ENCODE results near the gene ZNF586.
A peak's percentile ranks its signal among the peaks of the same experiment; 100 is the strongest.
"Not testable (repeated sequence)": the region's sequence is repeated elsewhere in the genome, so short reads cannot be mapped to it uniquely, and the experiment has no call there.

The ZNF586 gene

DNA sequence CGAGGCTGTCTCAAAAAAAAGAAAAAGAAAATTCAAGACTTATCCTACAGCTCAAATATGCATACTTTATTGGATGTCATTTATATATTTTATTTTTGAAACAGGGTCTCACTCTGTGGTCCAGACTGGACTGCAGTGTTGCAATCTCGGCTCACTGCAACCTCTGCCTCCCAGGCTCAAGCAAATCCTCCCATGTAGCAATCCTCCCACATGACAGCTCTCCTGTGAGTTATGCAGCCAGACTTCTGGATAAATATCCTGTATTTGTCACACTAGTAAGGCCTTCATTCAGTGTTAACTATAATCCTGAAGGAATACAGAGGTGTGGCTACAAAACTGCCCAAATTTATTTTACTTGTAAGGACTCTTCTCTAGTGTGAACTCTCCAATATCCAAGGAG, 38.1 kb downstream of the ZNF586 start:
- DNase-seq (ENCODE audit: low spot score), result no peak
- CTCF ChIA-PET, result interaction anchor here (0.7 kb wide), 1 partner anchor 11 kb away, joined by 3 read pairs; no protein-coding TSS in a partner anchor
- 0 out of 2 replicates have a peak overlapping the region, but pooled peaks have one; percentile 1 for H3K27ac ChIP-seq
- TF ChIP-seq, protein P1, sequence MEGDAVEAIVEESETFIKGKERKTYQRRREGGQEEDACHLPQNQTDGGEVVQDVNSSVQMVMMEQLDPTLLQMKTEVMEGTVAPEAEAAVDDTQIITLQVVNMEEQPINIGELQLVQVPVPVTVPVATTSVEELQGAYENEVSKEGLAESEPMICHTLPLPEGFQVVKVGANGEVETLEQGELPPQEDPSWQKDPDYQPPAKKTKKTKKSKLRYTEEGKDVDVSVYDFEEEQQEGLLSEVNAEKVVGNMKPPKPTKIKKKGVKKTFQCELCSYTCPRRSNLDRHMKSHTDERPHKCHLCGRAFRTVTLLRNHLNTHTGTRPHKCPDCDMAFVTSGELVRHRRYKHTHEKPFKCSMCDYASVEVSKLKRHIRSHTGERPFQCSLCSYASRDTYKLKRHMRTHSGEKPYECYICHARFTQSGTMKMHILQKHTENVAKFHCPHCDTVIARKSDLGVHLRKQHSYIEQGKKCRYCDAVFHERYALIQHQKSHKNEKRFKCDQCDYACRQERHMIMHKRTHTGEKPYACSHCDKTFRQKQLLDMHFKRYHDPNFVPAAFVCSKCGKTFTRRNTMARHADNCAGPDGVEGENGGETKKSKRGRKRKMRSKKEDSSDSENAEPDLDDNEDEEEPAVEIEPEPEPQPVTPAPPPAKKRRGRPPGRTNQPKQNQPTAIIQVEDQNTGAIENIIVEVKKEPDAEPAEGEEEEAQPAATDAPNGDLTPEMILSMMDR (conservative IDR thresholded peaks at IDR 0.05; ENCODE audit: low read depth), result no peak
- POLR2A ChIA-PET (ENCODE audit: low non-redundant PET), result no interaction called here

DNA sequence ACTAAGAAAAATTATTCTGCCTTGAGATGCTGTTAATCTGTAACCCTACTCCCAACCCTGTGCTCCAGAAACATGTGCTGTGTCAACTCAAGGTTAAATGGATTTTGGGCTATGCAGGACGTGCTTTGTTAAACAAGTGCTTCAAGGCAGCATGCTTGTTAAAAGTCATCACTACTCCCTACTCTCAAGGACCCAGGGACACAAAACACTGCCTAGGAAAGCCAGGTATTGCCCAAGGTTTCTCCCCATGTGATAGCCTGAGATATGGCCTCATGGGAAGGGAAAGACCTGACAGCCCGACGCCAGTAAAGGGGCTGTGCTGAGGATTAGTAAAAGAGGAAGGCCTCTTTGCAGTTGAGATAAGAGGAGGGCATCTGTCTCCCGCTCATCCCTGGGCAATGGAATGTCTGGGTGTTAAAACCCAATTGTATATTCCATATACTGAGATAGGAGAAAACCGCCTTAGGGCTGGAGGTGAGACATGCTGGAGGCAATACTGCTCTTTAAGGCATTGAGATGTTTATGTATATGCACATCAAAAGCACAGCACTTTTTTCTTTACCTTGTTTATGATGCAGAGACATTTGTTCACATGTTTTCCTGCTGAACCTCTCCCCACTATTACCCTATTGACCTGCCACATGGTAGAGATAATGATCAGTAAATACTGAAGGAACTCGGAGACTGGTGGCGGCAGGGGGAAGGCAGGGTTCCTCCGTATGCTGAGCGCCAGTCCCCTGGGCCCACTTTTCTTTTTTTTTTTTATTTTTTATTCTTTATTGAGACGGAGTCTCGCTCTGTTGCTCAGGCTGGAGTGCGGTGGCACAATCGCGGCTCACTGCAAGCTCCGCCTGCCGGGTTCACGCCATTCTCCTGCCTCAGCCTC, 41.2 kb downstream of the ZNF586 start:
- POLR2A ChIA-PET (ENCODE audit: low non-redundant PET); DNase-seq (ENCODE audit: low spot score): not testable (repeated sequence)

DNA sequence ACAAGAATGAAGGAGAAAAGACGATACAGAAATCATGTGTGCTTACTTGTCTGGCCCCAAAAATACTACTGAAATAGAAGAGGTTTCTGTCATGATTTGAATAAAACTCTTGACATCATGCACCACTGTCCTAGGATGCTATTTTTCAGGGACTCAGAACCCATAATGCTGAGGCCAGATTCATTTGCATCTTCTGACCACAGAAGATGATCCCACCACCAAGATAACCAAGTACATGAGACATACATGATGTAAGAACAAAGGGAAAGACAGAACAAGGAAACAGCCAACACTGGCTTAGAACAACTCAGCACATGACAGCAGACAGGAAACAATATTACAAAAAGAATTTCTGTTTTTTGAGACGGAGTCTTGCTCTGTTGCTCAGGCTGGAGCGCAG, 42.8 kb downstream of the ZNF586 start:
- no peak overlapping the region for H3K27ac ChIP-seq
- DNase-seq (ENCODE audit: low spot score), result no peak
- TF ChIP-seq, protein P1 (conservative IDR thresholded peaks at IDR 0.05; ENCODE audit: low read depth), result no peak
- CTCF ChIA-PET, result no interaction called here
- POLR2A ChIA-PET (ENCODE audit: low non-redundant PET), result no interaction called here

More for the DNA sequence above, 41.2 kb downstream of the ZNF586 start:
- H3K27ac ChIP-seq, CTCF ChIA-PET: not testable (repeated sequence)

DNA sequence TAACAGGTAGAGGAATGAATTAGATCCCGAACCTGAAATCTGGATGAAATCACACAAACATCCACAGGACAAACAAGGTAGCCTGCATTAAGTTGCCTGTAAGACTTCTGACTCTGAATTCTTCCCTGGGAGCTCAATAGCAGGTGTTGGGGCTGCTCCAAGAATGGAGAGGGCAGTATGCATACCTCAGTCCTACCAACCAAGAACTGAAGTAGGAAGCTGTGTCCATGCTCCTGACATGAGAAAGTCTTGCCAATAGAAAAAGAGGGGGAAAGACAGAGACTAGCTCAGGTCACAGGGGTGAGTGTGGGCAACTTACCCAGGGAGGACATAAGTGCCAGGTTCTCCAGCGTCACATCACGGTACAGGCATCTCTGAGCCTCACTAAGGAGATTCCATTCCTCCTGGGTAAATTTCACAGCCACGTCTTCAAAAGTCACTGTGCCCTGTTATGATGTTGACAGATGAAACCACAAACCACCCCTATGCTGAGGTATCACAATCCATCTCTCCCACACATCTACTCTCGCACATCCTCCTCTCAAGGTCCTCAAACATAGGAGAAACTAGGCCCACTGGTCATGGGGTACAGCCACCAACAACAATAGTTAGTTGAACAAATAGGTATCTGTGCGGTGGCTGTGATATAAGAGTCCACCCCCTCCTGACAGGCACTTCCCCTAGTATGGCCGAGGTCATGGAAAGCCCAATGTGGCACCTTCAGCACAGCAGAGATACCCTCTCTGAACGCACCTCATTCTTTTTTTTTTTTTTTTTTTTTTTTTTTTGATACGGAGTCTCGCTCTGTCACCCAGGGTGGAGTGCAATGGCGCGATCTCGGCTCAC, 43.7 kb downstream of the ZNF586 start:
- POLR2A ChIA-PET (ENCODE audit: low non-redundant PET); DNase-seq (ENCODE audit: low spot score): not testable (repeated sequence)
- H3K27ac ChIP-seq, result peak overlapping the region; percentile 71; the same call in 1 of the 2 replicates
- CTCF ChIA-PET, result interaction anchor here (0.6 to 0.7 kb wide), 2 partner anchors 27 to 229 kb away, joined by 3 to 6 read pairs; partner anchors contain the start of gene ZIK1

DNA sequence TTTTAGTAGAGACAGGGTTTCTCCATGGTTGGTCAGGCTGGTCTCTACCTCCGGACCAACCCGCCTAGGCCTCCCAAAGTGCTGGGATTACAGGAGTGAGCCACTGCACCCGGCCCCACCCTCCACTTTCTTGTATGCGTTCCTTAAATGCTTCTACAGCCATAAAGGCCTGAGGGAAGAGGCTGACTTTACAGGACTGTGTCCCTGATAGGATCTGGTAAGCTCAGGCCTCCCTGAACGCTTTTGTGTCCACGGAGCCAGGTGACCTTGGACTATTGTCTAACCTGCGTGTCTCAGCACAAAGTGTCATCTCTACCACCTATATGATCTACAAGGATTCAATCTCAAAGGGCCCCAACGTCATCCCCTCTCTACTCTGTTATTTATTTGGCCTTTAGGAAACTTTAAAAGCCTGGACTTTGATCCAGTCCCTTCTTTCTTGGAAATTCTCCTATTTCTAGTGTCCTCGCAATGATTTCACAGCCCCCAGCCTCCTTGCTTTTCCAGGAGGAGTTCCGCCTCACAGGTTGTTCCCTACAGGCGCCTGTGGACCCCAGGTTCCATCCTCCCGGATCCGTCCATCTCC, 44.5 kb downstream of the ZNF586 start:
- POLR2A ChIA-PET (ENCODE audit: low non-redundant PET), result no interaction called here
- peak; percentile 18 for DNase-seq (ENCODE audit: low spot score)
- CTCF ChIA-PET, result interaction anchor here (0.7 kb wide), 1 partner anchor 28 kb away, joined by 6 read pairs; no protein-coding TSS in a partner anchor
- TF ChIP-seq, protein P1 (conservative IDR thresholded peaks at IDR 0.05; ENCODE audit: low read depth), result no peak
- peak overlapping the region; percentile 71 for H3K27ac ChIP-seq

DNA sequence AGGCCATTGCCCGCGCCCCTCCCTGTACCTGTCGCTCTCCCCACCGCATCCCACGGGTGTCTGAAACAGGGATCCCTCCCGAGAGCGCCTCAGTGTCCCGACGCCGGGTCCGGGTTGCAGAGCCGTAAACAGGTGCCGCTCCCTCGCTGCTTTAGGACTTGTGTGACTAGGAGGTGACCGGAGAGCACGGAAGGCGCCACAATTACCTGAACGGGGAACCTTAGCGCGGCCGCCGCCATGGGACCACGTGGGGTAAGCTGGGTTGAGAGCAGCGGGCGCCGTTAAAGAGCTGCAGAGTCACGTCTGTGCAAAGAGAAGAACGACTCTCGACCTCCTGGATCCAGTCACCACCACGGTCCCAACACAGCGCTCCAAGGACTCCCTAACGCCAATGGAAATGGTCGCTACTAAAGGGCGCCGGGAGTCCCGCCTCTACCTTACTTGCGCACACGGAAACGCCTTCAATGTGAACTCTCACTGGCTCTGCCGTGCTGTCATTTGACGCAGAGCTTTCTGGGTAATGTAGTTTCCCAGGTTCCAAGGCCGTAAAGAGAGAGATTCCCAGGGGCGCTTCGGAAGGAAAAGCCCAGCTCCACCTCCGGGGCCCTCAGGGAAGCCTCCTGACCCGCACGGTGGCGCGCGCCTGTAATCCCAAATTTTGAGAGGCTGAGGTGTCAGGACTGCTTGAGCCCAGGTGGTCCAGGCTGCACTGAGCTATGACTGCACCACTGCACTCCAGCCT, 45.2 kb downstream of the ZNF586 start, which contains the start of gene ZNF552:
Gene ZNF552 (minus strand): TSS at position 409 of the 742 bp plus-strand sequence. CDS start 170 bp downstream, at position 239.
- POLR2A ChIA-PET (ENCODE audit: low non-redundant PET), result interaction anchor here (0.6 kb wide), 1 partner anchor 11 kb away, joined by 4 read pairs; no protein-coding TSS in a partner anchor
- peak within 1 kb of the TSS; percentile 71 for H3K27ac ChIP-seq
- TF ChIP-seq, protein P1 (conservative IDR thresholded peaks at IDR 0.05; ENCODE audit: low read depth), result no peak
- peak; percentile 79 for DNase-seq (ENCODE audit: low spot score)
- CTCF ChIA-PET, result no interaction called here

All from RWPE1 (cell line).